ENCODE data around the gene TGFBR3. TPM values are rescaled to one million over a fixed set of nuclear protein-coding genes. Genes with fewer than 3 reads are reported as not detected.
A peak's percentile ranks its signal among the peaks of the same experiment; 100 is the strongest.
"Not testable (repeated sequence)": the region's sequence is repeated elsewhere in the genome, so short reads cannot be mapped to it uniquely, and the experiment has no call there.

Gene TGFBR3
- total RNA-seq, 6 experiments from 2014 or later, result 5.8 to 21.1 (median 19.0) TPM

- Mint-ChIP-seq H3K27ac (peak overlapping the region; percentile 88; the same call in 1 of the 2 replicates), H3K4me3 (no peak overlapping the region; the same call in 1 of the 2 replicates)
Observed at GRCh38 chr1:91843843-91844242, 42.1 kb downstream of the TGFBR3 start.

GRCh38 chr1:91842563-91842962 lies 43.4 kb downstream of the TGFBR3 start:
- 0 out of 2 replicates have a peak overlapping the region, but pooled peaks have one; percentile 21 for H3K27ac Mint-ChIP-seq
- H3K4me3 Mint-ChIP-seq, result no peak overlapping the region
- H3K36me3 Mint-ChIP-seq (ENCODE audit: low read depth), result peaks cover 6% of the 10 kb centered on the region; the same call in 1 of the 2 replicates
- no peak for TF ChIP-seq CTCF (IDR thresholded peaks at IDR 0.05)
- DNase-seq, result no peak
- H3K9me3 Mint-ChIP-seq, result no peaks in the 10 kb centered on the region
- peaks cover 60% of the 10 kb centered on the region for H3K4me1 Mint-ChIP-seq (ENCODE audit: low read depth)
- no peaks in the 10 kb centered on the region for H3K27me3 Mint-ChIP-seq (ENCODE audit: insufficient read depth)

More at GRCh38 chr1:91843843-91844242, 42.1 kb downstream of the TGFBR3 start:
- no peak for TF ChIP-seq CTCF (IDR thresholded peaks at IDR 0.05)
- Mint-ChIP-seq H3K36me3 (ENCODE audit: low read depth) (peaks cover 6% of the 10 kb centered on the region; the same call in 1 of the 2 replicates), H3K9me3 (no peaks in the 10 kb centered on the region), H3K4me1 (ENCODE audit: low read depth) (peaks cover 60% of the 10 kb centered on the region), H3K27me3 (ENCODE audit: insufficient read depth) (no peaks in the 10 kb centered on the region)
- no peak for DNase-seq

- TF ChIP-seq CTCF (IDR thresholded peaks at IDR 0.05), result no peak
- DNase-seq, result no peak
- Mint-ChIP-seq H3K9me3 (no peaks in the 10 kb centered on the region), H3K27me3 (ENCODE audit: insufficient read depth) (no peaks in the 10 kb centered on the region), H3K4me3 (no peak overlapping the region), H3K27ac (0 out of 2 replicates have a peak overlapping the region, but pooled peaks have one; percentile 21), H3K36me3 (ENCODE audit: low read depth) (peaks cover 6% of the 10 kb centered on the region; the same call in 1 of the 2 replicates), H3K4me1 (ENCODE audit: low read depth) (peaks cover 60% of the 10 kb centered on the region)
Observed at GRCh38 chr1:91842056-91842455, 43.9 kb downstream of the TGFBR3 start.

- not testable (repeated sequence) for H3K27ac Mint-ChIP-seq; H3K4me3 Mint-ChIP-seq; H3K9me3 Mint-ChIP-seq; DNase-seq; H3K27me3 Mint-ChIP-seq (ENCODE audit: insufficient read depth); H3K36me3 Mint-ChIP-seq (ENCODE audit: low read depth)
- peaks cover 46% of the 10 kb centered on the region for H3K4me1 Mint-ChIP-seq (ENCODE audit: low read depth)
Observed at GRCh38 chr1:91840276-91840675, 45.7 kb downstream of the TGFBR3 start.

GRCh38 chr1:91836331-91837040 lies 49.5 kb downstream of the TGFBR3 start:
- Mint-ChIP-seq H3K4me1 (ENCODE audit: low read depth) (peaks cover 32% of the 10 kb centered on the region), H3K36me3 (ENCODE audit: low read depth) (no peaks in the 10 kb centered on the region), H3K4me3 (no peak overlapping the region), H3K27me3 (ENCODE audit: insufficient read depth) (no peaks in the 10 kb centered on the region), H3K27ac (no peak overlapping the region), H3K9me3 (no peaks in the 10 kb centered on the region)
- no peak for DNase-seq
- no peak for TF ChIP-seq CTCF (IDR thresholded peaks at IDR 0.05)

GRCh38 chr1:91835087-91835521 lies 50.8 kb downstream of the TGFBR3 start:
- Mint-ChIP-seq H3K4me3 (no peak overlapping the region), H3K36me3 (ENCODE audit: low read depth) (no peaks in the 10 kb centered on the region), H3K9me3 (no peaks in the 10 kb centered on the region), H3K27me3 (ENCODE audit: insufficient read depth) (no peaks in the 10 kb centered on the region), H3K27ac (no peak overlapping the region), H3K4me1 (ENCODE audit: low read depth) (peaks cover 39% of the 10 kb centered on the region)
- no peak for TF ChIP-seq CTCF (IDR thresholded peaks at IDR 0.05)
- no peak for DNase-seq

GRCh38 chr1:91834549-91834948 lies 51.4 kb downstream of the TGFBR3 start:
- H3K36me3 Mint-ChIP-seq (ENCODE audit: low read depth); H3K27me3 Mint-ChIP-seq (ENCODE audit: insufficient read depth); H3K27ac Mint-ChIP-seq; H3K4me3 Mint-ChIP-seq; H3K9me3 Mint-ChIP-seq; DNase-seq: not testable (repeated sequence)
- H3K4me1 Mint-ChIP-seq (ENCODE audit: low read depth), result peaks cover 44% of the 10 kb centered on the region

Data from HFFc6 (cell line).